PFSK-1 (cell line): Measurements from ENCODE around the gene AQP5.

Experiments
- FOXP2 ChIP-seq: optimal IDR thresholded peaks from 2 replicates; pipeline ENCODE3; 2011; ENCODE audit warnings: borderline replicate concordance, control low read depth, inconsistent platforms; ENCODE audit not compliant: insufficient read depth; ENCODE audit errors: extremely low read length, extremely low read depth
- POLR2AphosphoS5 ChIP-seq: IDR thresholded peaks from 2 replicates; pipeline ENCODE4 v1.6.1; 2012; ENCODE audit warnings: low read depth, mild to moderate bottlenecking, control low read depth, low read length, moderate library complexity
- REST ChIP-seq, 2 experiments: IDR thresholded peaks; 2 replicates each; pipeline versions ENCODE4 v1.6.1 to v1.8.0; 2011 to 2012; ENCODE audit warnings: low read depth in 2 of 2, low read length in 2 of 2, control low read depth in 1 of 2, inconsistent platforms in 1 of 2, mild to moderate bottlenecking in 1 of 2, moderate library complexity in 1 of 2; ENCODE audit not compliant: insufficient read depth in 1 of 2
- SIN3A ChIP-seq: IDR thresholded peaks from 2 replicates; pipeline ENCODE4 v1.6.1; 2012; ENCODE audit warnings: mild to moderate bottlenecking, low read length, moderate library complexity, borderline replicate concordance; ENCODE audit not compliant: insufficient read depth
- TAF1 ChIP-seq: IDR thresholded peaks from 2 replicates; pipeline ENCODE4 v1.6.1; 2012; ENCODE audit warnings: low read length, control low read depth, borderline replicate concordance; ENCODE audit not compliant: insufficient read depth

- TF ChIP-seq SIN3A (no peak), POLR2AphosphoS5 (no peak), REST (IDR thresholded peaks at IDR 0.05; ENCODE audit: insufficient read depth in 1 of 2, low read depth in 2 of 2, low read length in 2 of 2) (no peak), FOXP2 (no peak), TAF1 (no peak)
Measured at GRCh38 chr12:49937639-49938300, 23.9 kb upstream of the AQP5 start.
